H1 (cell line): ENCODE data around the gene PAIP2B. TPM values are rescaled to one million over a fixed set of nuclear protein-coding genes. Genes with fewer than 3 reads are reported as not detected.
A peak's percentile ranks its signal among the peaks of the same experiment; 100 is the strongest.

Source experiments
- BCL11A ChIP-seq, 2 experiments: IDR thresholded peaks; one replicate each; pipeline ENCODE4 v1.6.1; 2011; ENCODE audit warnings: low read depth in 2 of 2, low read length in 2 of 2, mild to moderate bottlenecking in 2 of 2
- CBX8 ChIP-seq: fragments of 300-800, 300-1000 bp; sonication (generic); IDR thresholded peaks from 2 replicates; pipeline ENCODE4 v1.7.1; 2016; ENCODE audit warnings: low read depth, low read length, borderline replicate concordance
- HDAC6 ChIP-seq: IDR thresholded peaks from one replicate; pipeline ENCODE4 v1.7.1; 2012; ENCODE audit warnings: low read depth, mild to moderate bottlenecking, inconsistent platforms, low read length, moderate library complexity
- NRF1 ChIP-seq: IDR thresholded peaks from 2 replicates; pipeline ENCODE4 v1.6.1; 2011; ENCODE audit warnings: mild to moderate bottlenecking, low read depth, low read length, improper control_type of control experiment
- RAD21 ChIP-seq, 2 experiments: IDR thresholded peaks in 1 of 2; conservative IDR thresholded peaks in 1 of 2; 2 replicates each; pipeline ENCODE4 v1.6.1; 2011; ENCODE audit warnings: low read depth in 2 of 2, low read length in 2 of 2, improper control_type of control experiment in 1 of 2, inconsistent platforms in 1 of 2, mild to moderate bottlenecking in 1 of 2, moderate library complexity in 1 of 2
- SIX5 ChIP-seq: IDR thresholded peaks from 2 replicates; pipeline ENCODE4 v1.6.1; 2011; ENCODE audit warnings: mild to moderate bottlenecking, low read depth, low read length
- polyA plus RNA-seq, 7 experiments: library from polyadenylated mRNA; depleted of rRNA in 3 of 7; stranded (reverse) in 5 of 7; unstranded in 2 of 7; fragments of >200 nt in 5 of 7; fragments of 200-250 nt in 2 of 7; gene quantifications; 1 replicate in 5 of 7; 2 replicates in 1 of 7; 4 replicates in 1 of 7; pipeline versions ENCODE4 v1.2.1 to v1.2.3, GENCODE V29; 2011 to 2013; ENCODE audit warnings: missing spikeins in 2 of 7, mixed read lengths in 2 of 7
- total RNA-seq: library from RNA; stranded (reverse); fragmentation: NEBNext Ultra II Directional; extraction: Animal tissue kit (Norgen Biotek cat#: 25700); gene quantifications from 2 replicates; pipeline ENCODE4 v1.2.1, GENCODE V29; 2021
- TF ChIP-seq, protein P1 (sequence below): fragments of 300-600 bp; sonication (generic); IDR thresholded peaks from 2 replicates; pipeline ENCODE4 v1.7.1; 2012; ENCODE audit warnings: low read length, moderate library complexity, mild to moderate bottlenecking, inconsistent platforms; ENCODE audit not compliant: insufficient replicate concordance

PAIP2B gene
- total and polyA plus RNA-seq, 2 of the 8 experiments (the other 6 are each of a cell fraction or from before 2014, with no cell fraction given), result 8.4 to 31.3 TPM

- TF ChIP-seq, protein P1, sequence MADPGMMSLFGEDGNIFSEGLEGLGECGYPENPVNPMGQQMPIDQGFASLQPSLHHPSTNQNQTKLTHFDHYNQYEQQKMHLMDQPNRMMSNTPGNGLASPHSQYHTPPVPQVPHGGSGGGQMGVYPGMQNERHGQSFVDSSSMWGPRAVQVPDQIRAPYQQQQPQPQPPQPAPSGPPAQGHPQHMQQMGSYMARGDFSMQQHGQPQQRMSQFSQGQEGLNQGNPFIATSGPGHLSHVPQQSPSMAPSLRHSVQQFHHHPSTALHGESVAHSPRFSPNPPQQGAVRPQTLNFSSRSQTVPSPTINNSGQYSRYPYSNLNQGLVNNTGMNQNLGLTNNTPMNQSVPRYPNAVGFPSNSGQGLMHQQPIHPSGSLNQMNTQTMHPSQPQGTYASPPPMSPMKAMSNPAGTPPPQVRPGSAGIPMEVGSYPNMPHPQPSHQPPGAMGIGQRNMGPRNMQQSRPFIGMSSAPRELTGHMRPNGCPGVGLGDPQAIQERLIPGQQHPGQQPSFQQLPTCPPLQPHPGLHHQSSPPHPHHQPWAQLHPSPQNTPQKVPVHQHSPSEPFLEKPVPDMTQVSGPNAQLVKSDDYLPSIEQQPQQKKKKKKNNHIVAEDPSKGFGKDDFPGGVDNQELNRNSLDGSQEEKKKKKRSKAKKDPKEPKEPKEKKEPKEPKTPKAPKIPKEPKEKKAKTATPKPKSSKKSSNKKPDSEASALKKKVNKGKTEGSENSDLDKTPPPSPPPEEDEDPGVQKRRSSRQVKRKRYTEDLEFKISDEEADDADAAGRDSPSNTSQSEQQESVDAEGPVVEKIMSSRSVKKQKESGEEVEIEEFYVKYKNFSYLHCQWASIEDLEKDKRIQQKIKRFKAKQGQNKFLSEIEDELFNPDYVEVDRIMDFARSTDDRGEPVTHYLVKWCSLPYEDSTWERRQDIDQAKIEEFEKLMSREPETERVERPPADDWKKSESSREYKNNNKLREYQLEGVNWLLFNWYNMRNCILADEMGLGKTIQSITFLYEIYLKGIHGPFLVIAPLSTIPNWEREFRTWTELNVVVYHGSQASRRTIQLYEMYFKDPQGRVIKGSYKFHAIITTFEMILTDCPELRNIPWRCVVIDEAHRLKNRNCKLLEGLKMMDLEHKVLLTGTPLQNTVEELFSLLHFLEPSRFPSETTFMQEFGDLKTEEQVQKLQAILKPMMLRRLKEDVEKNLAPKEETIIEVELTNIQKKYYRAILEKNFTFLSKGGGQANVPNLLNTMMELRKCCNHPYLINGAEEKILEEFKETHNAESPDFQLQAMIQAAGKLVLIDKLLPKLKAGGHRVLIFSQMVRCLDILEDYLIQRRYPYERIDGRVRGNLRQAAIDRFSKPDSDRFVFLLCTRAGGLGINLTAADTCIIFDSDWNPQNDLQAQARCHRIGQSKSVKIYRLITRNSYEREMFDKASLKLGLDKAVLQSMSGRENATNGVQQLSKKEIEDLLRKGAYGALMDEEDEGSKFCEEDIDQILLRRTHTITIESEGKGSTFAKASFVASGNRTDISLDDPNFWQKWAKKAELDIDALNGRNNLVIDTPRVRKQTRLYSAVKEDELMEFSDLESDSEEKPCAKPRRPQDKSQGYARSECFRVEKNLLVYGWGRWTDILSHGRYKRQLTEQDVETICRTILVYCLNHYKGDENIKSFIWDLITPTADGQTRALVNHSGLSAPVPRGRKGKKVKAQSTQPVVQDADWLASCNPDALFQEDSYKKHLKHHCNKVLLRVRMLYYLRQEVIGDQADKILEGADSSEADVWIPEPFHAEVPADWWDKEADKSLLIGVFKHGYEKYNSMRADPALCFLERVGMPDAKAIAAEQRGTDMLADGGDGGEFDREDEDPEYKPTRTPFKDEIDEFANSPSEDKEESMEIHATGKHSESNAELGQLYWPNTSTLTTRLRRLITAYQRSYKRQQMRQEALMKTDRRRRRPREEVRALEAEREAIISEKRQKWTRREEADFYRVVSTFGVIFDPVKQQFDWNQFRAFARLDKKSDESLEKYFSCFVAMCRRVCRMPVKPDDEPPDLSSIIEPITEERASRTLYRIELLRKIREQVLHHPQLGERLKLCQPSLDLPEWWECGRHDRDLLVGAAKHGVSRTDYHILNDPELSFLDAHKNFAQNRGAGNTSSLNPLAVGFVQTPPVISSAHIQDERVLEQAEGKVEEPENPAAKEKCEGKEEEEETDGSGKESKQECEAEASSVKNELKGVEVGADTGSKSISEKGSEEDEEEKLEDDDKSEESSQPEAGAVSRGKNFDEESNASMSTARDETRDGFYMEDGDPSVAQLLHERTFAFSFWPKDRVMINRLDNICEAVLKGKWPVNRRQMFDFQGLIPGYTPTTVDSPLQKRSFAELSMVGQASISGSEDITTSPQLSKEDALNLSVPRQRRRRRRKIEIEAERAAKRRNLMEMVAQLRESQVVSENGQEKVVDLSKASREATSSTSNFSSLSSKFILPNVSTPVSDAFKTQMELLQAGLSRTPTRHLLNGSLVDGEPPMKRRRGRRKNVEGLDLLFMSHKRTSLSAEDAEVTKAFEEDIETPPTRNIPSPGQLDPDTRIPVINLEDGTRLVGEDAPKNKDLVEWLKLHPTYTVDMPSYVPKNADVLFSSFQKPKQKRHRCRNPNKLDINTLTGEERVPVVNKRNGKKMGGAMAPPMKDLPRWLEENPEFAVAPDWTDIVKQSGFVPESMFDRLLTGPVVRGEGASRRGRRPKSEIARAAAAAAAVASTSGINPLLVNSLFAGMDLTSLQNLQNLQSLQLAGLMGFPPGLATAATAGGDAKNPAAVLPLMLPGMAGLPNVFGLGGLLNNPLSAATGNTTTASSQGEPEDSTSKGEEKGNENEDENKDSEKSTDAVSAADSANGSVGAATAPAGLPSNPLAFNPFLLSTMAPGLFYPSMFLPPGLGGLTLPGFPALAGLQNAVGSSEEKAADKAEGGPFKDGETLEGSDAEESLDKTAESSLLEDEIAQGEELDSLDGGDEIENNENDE, result no peak
- TF ChIP-seq HDAC6 (no peak), BCL11A (IDR thresholded peaks at IDR 0.05; ENCODE audit: low read depth in 2 of 2, low read length in 2 of 2) (no peak), SIX5 (no peak), RAD21 (IDR thresholded peaks at IDR 0.05 in 1 of 2, conservative IDR thresholded peaks at IDR 0.05 in 1 of 2; ENCODE audit: low read depth in 2 of 2, low read length in 2 of 2) (peak; percentile 94 to 95), NRF1 (no peak), CBX8 (no peak)
These were observed 69.6 kb downstream of the PAIP2B start (continued) for GRCh38 chr2:71157124-71157793.
